ENCODE measurements around the gene EXOG.

The EXOG gene

DNA sequence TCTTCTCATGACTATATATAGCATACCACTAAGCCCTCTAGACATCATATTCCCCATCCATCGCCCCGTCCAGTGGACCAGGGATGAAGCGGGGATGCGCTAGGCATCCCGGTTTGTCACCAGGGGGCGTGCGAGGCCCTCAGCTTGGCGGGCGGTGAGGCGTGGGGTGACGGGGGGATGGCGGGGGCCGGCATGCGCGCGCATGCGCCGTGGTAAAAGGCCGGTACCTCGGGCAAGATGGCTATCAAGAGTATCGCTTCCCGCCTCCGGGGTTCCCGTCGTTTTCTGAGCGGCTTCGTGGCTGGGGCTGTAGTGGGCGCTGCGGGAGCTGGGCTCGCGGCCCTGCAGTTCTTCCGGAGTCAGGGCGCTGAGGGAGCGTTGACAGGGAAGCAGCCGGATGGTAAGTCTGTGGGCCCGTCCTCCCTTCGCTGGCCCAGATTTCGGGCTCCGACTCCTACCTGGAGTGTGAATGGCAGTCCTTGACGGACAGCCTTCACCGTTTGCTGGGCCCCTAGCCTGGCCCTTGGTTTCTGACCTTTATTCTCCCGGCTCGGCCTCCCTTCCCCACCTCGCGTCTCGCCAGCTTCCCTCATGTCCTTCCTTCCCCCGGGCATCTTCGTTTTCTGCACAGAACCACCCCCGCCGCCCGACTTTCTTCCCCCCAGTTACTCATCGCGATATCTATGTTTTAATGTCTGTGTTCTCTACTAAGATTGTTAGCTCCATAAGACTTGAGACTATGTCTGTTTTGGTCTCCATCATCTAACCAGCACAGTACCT lies at the start of gene EXOG:
Gene EXOG (plus strand): TSS at position 210 of the 780 bp plus-strand sequence. CDS start 28 bp downstream, at position 238.
- H3K4me3 ChIP-seq (ENCODE audit: low read depth, low read length) = peak within 1 kb of the TSS; percentile 79
- peak; percentile 92 for DNase-seq (ENCODE audit: low read depth)
- TF ChIP-seq MAX (IDR thresholded peaks at IDR 0.05; ENCODE audit: low read depth, low read length) (peak; percentile 50; the same call in 1 of the 2 replicates), MYC (IDR thresholded peaks at IDR 0.05; ENCODE audit: low read depth, low read length) (0 out of 2 replicates have a peak, but pooled peaks have one; percentile 23), POLR2A (IDR thresholded peaks at IDR 0.05; ENCODE audit: extremely low read depth, insufficient read length) (peak; percentile 42), CTCF (IDR thresholded peaks at IDR 0.05; ENCODE audit: low read depth, low read length) (peak; percentile 62)

DNA sequence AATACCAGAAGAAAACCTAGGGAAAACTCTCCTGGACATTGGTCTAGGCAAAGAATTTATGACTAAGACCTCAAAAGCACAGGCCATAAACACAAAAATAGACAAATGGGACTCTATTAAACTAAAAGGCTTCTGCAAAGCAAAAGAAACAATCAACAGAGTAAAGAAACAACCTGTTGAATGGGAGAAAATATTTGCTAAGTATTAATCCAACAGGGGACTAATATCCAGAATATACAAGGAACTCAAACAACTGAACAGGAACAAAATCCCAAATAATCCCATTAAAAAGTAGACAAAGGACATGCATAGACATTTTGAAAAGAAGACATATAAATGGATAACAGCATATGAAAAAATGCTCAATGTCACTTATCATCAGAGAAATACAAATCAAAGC lies 49.3 kb upstream of the EXOG start:
- DNase-seq (ENCODE audit: low read depth) = no peak
- no peak overlapping the region for H3K4me3 ChIP-seq (ENCODE audit: low read depth, low read length)
- no peak for TF ChIP-seq POLR2A (IDR thresholded peaks at IDR 0.05; ENCODE audit: extremely low read depth, insufficient read length)
- no peak for TF ChIP-seq MAX (IDR thresholded peaks at IDR 0.05; ENCODE audit: low read depth, low read length)
- TF ChIP-seq CTCF (IDR thresholded peaks at IDR 0.05; ENCODE audit: low read depth, low read length) = no peak
- no peak for TF ChIP-seq MYC (IDR thresholded peaks at IDR 0.05; ENCODE audit: low read depth, low read length)

DNA sequence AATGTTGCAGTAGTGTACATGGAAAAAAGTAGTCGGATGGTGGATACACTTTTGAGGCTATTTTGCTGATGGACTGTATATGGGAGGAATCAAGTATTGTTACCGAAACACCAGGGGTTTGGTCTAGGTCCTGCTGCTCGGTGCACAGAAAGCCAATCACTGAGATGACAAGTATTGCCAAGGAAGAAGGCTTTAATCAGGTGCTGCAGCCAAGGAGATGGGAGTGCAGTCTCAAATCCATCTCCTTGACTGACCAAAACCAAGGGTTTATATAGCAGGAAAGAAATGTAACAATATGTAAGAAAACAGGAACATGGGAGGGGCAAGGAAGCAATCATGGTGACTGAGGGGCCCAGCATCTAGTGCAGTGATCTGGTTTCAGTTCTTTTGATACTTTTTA lies 45.3 kb upstream of the EXOG start:
- H3K4me3 ChIP-seq (ENCODE audit: low read depth, low read length) = no peak overlapping the region
- TF ChIP-seq POLR2A (IDR thresholded peaks at IDR 0.05; ENCODE audit: extremely low read depth, insufficient read length) (no peak), CTCF (IDR thresholded peaks at IDR 0.05; ENCODE audit: low read depth, low read length) (no peak), MYC (IDR thresholded peaks at IDR 0.05; ENCODE audit: low read depth, low read length) (no peak), MAX (IDR thresholded peaks at IDR 0.05; ENCODE audit: low read depth, low read length) (no peak)
- DNase-seq (ENCODE audit: low read depth) = no peak

DNA sequence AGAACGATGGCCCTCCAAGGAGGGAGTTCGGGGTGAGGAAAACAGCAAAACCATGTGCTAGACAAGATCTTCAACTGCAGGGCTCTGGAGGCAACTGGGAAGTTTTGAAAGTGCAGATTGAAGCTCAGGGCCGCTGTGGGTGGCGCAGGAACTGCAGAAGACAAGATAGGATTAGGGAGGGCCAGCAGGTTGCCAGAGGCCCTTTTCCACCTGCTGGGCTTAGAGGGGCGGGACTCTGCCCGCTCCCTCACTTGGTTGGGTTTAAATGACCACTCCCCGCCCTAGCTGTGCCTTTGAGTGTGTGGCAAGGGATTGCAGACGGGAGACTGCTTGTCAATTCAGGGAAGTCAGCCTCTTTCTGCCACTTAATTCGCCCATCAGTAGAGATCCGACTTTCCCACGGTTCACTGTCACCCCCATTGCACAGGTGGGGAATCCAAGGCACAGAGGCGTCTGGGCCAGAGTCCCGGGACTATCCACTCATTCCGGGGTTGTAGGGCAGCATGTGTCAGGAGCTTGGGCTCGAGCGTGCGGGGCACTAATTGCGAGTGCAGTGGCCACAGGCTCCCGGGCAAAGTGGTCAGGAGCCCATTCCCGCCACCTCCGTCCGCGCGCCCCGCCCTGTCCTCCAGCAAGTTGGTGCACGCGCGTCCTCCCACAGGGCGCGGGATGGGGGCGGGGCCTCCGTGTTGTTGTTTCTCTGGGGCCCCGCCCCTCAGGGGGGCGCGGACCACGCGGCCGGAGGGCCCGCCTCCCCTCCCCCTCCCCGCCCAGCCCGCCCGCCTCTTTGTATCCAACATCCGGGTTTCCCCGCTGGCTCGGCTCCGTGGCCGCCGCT lies 42.8 kb upstream of the EXOG start, which contains the start of gene ACVR2B:
Gene ACVR2B (plus strand): TSS at position 816 of the 838 bp plus-strand sequence. CDS start 433 bp downstream, outside the sequence.
- H3K4me3 ChIP-seq (ENCODE audit: low read depth, low read length) = peak within 1 kb of the TSS; percentile 59
- no peak for TF ChIP-seq MYC (IDR thresholded peaks at IDR 0.05; ENCODE audit: low read depth, low read length)
- TF ChIP-seq POLR2A (IDR thresholded peaks at IDR 0.05; ENCODE audit: extremely low read depth, insufficient read length) = no peak
- TF ChIP-seq CTCF (IDR thresholded peaks at IDR 0.05; ENCODE audit: low read depth, low read length) = no peak
- TF ChIP-seq MAX (IDR thresholded peaks at IDR 0.05; ENCODE audit: low read depth, low read length) = no peak
- peak; percentile 76 for DNase-seq (ENCODE audit: low read depth)

- no peak for TF ChIP-seq MYC (IDR thresholded peaks at IDR 0.05; ENCODE audit: low read depth, low read length)
- no peak for TF ChIP-seq MAX (IDR thresholded peaks at IDR 0.05; ENCODE audit: low read depth, low read length)
- TF ChIP-seq POLR2A (IDR thresholded peaks at IDR 0.05; ENCODE audit: extremely low read depth, insufficient read length) = no peak
- no peak for TF ChIP-seq CTCF (IDR thresholded peaks at IDR 0.05; ENCODE audit: low read depth, low read length)
- peak overlapping the region; percentile 32 for H3K4me3 ChIP-seq (ENCODE audit: low read depth, low read length)
- no peak for DNase-seq (ENCODE audit: low read depth)
These were observed 42.3 kb upstream of the EXOG start for GRCh38 chr3:38453913-38454177.
